Myocyte (in vitro differentiated cells): ENCODE results near the gene OXSR1. TPM values are rescaled to one million over a fixed set of nuclear protein-coding genes. Genes with fewer than 3 reads are reported as not detected.
A peak's percentile ranks its signal among the peaks of the same experiment; 100 is the strongest.
"Not testable (repeated sequence)": the region's sequence is repeated elsewhere in the genome, so short reads cannot be mapped to it uniquely, and the experiment has no call there.

Source experiments
- DNase-seq: peaks from one replicate; pipeline ENCODE4 v3.0.0-alpha.2; 2012; ENCODE audit warnings: low read depth
- total RNA-seq: library from RNA; depleted of rRNA; stranded (reverse); fragments of >200 nt; gene quantifications from 2 replicates; pipeline ENCODE4 v1.2.3, GENCODE V29; 2014

OXSR1 gene
- total RNA-seq, 1 donor from 2014 or later = 57.5 TPM

DNA sequence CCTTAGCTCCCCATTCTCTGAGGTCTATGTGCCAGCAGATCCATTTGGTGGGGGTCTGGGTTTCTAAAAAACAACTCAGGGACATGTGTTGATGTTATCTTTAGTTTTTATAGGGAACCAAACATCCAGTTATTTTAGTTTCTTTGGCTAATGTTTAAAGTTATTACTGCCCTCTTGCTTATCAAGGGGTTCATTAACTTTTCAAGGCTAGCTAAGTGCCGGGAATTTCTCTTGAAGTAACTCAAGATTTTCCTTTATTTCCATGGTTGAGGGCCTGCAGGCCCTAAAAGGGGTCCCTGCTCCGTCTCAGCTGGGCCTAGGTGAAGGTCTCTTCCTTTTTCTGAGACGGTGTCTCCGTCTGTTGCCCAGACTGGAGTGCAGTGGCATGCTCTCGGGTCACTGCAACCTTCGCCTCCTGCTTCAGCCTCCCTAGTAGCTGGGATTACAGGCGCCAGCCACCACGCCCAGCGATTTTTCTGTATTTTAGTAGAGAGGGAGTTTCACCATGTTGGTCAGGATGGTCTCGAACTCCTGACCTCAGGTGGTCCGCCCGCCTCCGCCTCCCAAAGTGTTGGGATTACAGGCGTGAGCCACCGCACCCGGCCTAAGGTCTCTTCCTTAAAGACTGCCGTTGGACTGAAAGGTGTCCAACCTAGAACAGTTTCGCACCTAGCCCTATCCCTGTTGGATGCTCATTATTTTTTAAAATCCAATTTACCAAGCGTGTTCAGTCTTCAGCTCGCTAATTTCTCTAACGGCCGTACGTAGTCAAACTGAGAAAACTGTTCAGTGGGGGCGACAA is 1.3 kb upstream of the OXSR1 start:
- no peak for DNase-seq

DNA sequence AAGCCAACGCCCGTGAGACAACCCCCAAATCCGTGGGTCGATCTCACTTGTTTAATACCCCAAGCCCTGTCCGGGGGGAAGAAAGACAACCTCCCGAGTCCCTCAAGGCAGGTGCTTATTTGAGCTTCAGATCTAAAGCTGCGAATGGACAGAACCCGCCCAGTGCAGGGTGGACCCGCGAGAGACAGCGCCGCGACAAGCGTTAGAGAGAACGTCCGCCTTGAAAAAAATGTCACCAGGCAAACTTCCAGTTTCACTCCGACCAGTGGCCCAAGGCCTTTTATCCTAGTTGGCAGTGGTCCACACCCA is 740 bp upstream of the OXSR1 start:
- no peak for DNase-seq

DNA sequence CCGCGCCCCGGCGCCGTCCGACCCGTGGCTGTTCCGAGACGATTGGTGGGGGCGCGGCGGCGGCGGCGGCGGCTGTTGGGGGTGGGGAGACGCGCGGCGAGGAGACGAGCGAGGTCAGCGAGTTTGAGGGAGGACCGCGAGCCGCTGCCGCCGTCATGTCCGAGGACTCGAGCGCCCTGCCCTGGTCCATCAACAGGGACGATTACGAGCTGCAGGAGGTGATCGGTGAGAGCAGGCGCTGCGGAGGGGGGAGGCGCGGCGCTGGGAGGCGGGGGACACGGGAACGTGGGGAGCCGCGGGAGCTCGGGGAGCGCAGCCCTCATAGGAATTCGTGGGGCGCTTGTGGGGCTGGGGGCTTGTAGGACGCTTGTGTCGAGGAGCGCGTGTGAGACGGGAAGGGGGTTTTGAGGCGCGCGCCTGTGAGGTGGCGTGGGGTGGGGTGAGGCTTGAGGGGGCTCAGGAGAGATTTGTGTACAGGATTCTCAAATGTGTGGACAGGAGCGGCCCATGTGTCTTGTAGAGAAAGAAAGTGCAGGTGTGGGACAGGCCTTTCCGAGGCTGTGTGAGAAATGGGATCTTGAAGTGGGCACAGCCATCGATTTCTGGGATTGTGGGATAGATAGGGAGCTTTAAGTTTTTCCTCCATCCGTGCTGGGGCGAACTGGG is 518 bp downstream of the OXSR1 start:
- DNase-seq = peak; percentile 72

DNA sequence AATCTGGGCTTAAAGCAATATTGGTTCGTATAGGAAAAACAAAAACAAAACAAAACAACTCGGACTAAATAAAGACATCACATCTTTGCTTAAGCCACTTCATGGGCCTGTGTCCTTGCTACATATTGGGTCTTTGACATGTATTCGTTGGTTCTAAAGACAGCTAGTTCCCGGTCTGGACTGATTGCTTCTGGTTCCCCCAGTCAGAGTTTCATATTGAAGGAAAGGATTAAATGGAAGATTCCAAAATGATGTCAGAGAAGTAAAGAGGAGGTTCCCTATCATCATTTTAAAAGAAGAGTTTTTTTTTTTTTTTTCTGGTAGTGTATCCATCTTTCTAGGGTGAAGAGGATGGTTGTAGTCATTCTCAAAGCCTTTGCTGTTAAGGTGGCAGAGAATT is 2.3 kb downstream of the OXSR1 start:
- DNase-seq = no peak

DNA sequence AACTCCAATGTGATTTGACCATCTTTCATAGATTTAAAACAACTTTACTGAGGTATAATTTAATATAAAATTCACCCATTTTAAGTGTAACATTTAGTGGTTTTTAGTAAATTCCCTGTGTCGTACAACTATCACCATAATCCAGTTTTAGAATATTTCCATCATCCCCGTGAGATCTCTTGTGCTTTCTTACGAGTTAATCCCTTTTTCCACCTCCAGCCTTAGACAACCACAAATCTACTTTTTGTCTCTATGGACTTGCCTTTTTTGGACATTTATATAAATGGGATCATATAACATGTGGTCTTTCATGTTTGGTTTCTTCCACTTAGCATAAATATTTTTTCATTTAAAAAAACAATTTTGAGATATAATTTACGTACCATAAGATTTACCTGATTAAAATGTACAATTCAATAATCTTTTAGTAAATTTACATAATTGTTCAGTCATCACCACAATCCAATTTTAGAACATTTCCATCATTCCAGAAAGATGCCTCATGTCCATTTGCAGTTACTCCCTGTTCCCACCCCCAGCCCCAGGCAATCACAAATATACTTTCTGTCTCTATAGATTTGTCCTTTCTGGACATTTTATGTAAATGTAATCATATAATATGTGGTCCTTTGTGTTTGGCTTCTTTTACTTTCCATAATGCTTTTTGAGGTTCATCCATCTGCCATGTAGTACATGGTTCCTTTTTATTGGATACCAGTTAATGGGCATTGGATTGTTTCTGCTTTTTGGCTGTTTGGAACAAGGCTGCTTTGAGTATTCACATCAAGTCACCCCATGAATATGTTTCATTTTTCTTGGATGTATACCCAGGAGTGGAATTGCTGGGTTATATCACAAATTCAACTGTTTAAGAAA is 3.1 kb downstream of the OXSR1 start:
- DNase-seq = peak; percentile 55

DNA sequence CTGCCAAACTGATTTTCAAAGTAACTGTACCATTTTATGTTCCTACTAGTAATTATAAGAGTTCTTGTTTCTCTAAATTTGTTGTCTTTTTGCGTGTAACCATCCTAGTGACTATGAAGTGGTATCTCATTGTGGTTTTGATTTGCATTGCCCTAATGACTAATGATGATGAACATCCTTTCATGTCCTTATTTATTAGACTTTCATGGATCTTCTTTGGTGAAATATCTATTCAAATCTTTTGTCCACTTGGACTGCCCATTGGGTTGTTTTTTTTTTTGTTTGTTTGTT is 3.6 kb downstream of the OXSR1 start:
- DNase-seq = peak; percentile 30

DNA sequence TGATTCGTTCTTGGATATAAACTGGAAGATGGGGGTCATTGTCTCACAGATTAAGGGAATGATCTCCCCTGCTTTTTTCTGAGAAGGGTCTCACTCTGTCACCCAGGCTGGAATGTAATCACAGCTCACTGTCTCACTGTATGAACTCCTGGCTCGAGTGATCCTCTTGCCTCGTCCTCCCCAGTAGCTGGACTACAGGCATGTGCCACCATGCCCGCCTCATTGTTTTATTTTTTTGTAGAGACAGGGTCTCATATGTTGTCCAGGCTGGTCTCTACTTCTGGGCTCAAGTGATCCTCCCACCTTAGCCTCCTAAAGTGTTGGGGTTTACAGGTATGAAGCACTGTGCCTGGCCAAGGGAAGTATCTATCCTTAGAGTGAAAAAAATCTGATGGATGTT is 5.4 kb downstream of the OXSR1 start:
- DNase-seq = peak; percentile 30

DNA sequence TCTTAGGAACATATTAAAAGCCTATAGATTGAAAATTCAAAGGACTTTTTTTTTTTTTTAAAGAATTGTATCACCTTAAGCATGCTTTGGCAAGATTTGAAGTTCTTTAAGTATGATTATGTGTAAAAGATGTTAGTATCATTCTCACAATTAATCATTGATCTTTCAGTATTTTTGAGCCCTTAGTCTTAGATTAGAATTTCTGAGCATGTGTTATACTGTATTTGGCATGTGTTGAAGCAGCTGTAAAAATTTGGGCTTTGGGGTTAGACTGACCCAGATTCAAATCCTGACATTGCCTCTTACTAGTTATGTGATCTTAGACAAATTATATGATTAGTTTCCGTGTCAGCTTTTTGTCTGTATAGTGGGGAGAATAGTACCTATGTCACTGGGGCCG is 6.3 kb downstream of the OXSR1 start:
- peak; percentile 27 for DNase-seq

DNA sequence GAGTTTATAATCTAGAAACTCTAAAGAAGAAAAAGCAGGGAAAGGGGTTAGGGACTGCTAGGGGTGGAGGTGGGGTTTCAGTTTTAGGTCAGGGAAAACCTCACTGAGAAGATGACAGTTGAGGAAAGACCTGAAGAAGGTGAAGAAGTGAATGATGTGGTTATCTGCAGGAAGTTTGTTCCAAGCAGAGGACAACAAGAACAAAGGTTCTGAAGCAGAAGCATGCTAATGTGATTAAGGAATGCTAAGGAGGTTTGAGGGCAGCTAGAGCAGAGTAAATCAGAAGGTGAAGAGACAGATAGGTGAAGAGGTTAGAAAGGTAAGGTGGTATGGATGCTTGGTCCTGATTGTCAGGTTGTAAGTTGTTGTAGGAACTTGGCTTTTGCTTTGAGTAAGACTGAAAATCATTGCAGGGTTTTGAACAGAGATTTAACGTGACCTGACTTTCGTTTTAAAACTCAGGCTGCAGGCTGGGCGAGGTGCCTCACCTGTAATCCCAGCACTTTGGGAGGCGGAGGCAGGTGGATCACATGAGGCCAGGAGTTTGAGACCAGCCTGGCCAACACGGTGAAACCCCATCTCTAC is 8.6 kb downstream of the OXSR1 start:
- DNase-seq = no peak

DNA sequence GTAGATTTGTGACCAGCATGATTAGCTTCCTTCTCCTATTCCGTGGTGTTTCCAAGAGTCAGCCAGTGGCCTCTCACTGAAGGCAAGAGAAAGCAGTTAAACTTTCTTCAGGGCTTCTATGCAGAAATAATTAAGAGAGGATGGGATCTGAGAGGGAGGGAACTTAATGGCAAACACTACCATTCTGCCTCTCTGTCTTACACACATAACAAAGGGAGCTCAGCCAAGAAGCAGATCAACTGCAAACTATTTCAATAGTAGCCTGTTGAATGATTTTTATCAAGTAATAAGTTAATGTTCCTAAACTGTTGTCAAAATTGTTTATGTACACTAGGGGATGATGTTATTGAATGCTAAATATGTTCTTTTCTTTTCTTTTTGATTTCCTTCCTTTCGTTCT is 11.8 kb downstream of the OXSR1 start:
- no peak for DNase-seq

DNA sequence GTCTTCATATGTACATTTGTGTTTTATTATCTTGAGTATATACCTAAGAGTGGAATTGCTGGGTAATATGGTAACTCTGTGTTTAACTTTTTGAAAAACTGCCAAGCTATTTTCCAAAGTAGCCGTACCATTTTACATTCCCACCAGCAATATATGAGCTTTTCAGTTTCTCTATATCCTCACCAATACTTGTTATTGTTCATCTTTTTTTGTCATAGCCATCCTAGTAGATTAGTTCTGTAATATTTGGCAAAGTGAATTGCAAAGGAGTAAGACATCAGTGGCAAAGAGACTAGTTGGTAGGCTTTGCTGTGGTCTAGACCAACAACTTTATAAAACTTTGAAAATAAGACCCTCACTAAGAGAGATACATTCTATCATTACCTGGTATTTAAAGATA is 21.4 kb downstream of the OXSR1 start:
- DNase-seq = no peak

DNA sequence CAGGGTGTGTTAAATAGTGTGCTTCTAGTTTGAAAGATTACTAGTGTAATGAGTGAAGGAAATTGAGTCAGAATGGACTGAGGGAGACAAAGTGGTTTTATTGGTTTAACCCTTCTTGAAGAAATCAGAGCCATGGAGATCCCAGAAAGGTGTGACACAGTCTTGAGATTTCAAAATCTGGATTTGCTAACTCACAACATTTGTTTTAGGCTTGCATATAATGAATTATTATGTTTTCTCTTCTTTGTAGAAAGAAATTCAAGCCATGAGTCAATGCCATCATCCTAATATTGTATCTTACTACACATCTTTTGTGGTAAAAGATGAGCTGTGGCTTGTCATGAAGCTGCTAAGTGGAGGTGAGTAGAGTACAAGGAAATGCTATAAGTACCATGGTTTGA is 25.1 kb downstream of the OXSR1 start:
- no peak for DNase-seq

DNA sequence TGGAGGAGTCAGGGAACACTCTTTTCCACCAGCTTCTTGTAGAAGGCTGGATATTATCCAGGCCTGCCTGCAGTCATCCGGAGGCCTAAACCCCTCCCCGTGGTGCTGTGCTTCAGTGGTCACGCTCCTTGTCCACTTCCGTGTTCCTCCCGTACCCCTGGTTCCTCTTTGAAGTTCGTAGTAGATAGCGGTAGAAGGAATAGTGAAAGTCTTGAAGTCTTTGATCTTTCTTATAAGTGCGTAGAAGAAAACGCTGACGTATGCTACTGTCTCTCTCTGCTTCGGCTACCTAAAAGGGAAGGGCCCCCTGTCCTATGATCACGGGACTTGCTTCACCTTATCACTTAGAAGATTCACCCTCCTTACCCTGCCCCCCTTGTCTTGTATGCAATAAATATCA is 37.6 kb downstream of the OXSR1 start:
- DNase-seq = not testable (repeated sequence)

DNA sequence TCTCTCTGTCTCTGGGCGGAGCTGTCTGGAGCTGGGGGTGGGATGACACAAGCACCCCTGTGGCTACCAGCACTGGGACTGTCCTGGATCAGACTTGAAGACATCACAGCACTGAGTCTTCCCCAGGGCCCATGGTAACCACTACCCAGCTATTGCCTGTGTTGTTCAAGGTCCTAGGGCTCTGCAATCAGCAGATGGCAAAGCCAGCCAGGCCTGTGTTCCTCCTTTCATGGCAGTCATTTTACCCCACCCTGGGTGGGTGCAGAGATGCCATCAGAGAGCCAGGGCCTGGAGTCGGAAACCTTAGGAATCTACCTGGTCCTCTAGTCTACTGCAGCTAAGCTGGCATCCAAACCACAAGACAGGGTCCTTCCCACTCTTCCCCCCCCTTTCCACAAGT is 38.4 kb downstream of the OXSR1 start:
- DNase-seq = no peak

DNA sequence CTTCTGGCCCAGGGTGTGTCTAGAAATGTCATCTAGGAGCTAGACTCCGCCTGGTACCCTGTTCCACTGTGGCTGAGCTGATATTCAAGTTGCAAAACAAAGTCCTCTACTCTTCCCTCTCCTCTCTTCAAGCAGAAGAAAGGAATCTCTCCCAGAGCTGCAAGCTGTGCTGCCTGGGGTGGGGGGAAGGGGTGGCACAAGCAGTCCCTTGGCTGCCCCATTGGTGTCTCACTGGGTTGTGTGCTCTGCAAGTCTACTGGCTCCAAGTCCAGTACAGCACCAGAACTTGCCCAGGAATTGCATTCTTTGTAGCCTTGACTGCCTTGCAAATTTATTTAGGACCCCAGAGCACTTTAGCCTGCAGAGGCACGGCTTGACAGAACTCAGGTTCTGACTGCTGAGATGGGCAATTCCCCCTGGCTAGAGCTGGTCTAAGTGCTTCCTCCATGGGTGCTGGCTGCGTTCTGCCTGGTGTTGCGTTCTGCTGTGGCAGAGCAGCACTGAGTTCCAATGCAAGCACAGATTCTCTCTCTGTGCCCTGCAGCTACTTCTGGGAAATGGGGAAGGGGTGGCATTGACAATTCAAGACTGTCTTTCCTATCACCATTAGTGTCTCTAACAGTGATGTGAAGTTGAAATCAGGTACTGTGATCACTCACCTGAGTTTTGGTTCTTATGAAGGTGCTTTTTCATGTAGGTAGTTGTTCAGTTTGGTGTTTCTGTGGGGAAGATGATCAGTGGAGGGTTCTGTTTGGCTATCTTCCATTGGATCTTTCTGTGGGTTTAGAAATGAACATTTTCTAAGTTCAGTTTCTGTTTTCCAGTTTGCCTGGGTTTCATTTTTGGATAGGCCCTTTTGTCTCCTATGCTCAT is 39.5 kb downstream of the OXSR1 start:
- no peak for DNase-seq

DNA sequence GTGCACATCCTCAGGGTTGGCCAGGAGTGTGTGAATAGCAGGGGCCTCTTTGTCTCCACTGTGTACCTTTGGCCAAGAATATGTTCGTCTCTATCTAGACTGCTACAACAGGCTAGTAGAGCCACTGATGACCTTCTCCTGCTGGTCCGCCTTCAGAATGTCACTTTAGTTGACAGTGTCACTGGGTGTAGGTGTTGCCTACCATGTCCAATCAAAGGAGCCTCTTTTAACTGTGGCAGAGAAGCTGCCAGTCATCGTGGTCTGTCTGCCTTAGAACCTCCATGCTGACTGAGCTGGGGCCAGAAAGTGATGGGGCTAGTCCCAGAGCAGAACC is 40.1 kb downstream of the OXSR1 start:
- DNase-seq = peak; percentile 25

DNA sequence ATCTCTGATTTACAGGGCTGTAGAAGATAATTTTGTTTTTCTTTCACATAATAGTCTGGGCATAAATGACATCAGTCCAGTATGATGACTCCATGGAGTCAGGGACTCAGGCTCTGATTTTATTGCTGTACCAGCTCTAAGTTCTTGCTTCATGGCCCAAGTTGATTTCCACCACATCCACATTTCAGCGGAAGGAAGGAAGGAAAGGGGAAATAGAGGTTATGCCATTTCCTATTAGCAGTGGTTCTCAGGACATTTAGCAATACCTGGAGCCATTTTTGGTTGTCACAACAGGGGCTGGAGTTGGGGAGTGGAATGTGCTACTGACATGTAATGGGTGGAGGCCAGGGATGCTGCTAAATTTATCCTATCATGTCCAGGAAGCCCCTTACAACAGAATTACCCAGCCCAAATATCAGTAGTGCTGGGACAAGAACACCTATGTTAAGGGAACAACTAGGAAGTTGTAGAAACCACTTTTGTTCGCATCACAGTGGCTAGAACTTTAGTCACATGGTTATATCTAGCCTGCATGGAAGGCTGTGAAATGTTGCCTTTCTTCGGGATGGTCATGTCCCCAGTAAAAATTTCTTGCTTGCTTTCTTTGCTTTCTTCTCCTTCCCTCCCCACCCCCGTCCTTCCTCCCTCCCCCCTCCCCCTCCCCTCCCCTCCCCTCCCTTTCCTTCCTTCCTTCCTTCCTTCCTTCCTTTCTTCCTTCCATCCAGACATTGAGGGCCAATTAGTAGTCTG is 42.1 kb downstream of the OXSR1 start:
- no peak for DNase-seq

DNA sequence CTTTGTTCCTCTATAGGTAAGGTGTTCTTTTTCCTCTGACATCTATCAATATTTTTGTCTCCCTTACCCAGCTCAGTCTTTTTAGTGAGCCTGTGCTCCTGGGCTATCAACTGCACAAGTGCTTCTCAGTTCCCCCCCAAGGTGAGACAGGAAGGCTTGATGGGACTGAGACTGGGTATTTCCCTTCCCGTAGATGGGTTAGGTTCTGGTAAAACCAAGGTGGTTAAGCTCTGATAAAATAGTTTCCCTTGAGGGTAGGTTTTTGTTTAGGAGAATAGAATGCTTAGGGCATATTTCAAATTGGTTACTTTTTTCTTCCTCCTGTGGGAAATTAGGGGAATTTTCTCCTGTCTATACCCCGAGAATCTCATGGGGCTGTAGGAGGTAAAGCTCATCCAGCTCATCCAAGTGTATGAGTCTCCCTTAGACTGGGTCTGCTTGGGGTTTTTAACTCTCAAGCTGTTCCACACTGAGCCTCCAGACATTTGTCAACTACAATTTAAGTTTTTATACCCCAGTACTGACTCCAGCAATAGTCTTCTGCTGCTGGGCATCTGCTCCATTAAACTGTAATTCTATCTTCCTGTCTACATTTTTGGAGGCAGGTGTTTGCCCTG is 44.9 kb downstream of the OXSR1 start:
- DNase-seq = no peak

DNA sequence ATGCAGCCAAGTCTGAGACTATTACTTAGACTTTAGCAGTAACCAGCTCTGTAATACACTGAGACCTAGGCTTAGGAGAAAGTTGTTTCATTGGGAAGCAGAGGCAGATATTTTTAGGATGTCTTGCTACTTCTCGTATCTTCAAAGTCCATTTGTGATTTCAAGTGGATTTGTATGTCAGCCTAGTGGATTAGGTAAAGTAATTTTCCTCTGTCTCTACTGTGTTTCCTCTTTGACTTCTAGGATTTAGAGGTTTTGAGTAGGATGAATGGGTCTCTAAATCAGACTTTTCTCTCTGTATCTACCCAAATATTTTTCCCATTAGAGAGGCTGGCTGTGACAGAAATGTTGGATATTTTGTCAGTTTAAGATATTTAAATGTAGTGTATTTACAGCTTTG is 46.8 kb downstream of the OXSR1 start:
- DNase-seq = no peak

DNA sequence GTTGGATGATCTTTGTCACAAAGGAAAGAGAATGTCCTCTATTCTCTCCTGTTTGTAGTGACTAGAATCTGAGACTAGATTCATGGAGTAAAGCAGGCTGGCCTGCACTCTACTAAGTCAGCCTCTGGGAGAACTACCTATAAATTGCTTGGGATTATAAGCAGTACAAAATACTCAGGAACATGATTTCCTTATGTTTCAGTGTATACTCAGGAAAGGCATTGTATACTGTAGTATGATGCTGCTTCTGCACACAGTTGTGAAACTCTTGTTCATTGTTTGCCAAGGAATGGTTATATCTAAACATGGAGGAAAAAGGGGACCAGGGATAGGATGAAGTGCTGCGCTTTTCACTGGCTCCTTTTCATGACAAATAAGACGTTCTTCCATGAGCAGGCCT is 49.2 kb downstream of the OXSR1 start:
- DNase-seq = no peak
